NCI-H2196 (cell line): ENCODE results near the gene TMEM158.

Experiments used
- DNase-seq: peaks from one replicate; lab custom pipeline; 2025; ENCODE audit not compliant: unreplicated experiment; lab: John Stamatoyannopoulos, UW

Gene TMEM158

DNA sequence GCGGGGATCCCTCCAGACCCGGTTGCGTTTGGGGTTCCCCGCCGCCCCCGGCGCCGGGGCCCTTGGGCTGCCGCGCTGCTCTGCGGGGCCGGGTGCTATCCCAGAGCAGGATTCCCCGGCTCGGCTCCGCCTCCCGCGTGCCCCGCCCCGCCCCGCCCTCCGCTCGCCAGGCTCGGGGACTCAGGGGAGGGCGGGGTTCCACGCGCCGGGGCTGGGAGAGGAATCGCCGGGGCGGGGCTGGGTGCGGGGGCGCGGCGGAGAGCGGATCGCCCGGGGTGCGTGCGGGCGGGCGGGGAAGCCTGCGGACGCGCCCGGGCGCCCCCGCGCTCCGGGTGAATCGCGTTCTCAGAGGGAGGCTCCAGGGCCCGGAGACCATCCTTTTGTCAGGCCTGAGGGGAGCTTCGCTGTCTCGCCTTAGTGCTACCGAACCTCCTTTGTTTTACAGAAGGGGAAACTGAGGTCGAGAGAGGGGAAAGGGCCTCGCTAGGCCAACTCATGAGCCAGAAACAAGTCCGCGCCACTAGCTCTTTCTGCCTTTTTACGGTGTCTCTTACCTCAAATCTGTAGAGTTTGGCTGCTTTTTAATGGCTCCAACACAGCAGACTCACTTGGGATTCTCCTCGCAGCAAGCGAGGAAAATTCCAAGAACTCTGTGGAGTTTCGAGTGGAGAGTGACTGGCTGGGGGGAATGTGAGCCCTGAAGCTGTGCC is at the start of gene TMEM158:
Gene TMEM158, minus strand, starts transcription at position 82 of the 710 bp plus-strand sequence. CDS start 260 bp downstream, outside the sequence.
- peak; percentile 45 for DNase-seq

DNA sequence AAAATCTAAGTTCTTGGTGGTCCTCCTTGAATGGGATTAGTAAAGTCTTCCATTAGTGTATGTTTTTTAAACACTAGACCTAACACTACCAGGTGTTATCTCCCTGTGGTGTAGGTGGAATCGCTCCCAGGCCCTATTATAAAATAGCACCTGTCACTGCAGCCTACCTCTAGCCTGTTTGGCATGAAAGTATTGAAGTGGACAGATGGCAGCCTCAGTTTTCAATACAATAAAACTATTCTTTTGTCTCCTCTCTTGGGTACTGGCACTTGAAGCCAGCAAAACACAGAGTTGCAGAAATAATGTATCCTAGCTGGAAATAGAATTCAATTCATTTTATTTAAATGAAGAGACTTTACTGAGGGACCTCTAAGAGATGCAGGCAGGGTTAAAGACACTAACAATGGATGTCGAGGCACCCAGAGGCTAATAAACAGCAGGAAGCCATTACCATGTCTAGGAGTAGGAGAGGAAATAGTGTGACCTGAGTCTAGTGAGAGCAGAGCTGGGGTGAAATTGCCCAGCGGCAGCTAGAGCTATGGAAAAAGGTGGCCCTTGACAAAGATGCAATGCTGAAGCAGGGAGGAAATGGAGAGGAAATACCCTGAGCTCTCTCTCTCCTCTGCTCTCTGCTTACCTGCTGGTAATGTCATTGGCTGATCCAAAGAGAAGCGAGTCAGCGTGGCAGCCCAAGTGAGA is 49.1 kb upstream of the TMEM158 start:
- DNase-seq: no peak

DNA sequence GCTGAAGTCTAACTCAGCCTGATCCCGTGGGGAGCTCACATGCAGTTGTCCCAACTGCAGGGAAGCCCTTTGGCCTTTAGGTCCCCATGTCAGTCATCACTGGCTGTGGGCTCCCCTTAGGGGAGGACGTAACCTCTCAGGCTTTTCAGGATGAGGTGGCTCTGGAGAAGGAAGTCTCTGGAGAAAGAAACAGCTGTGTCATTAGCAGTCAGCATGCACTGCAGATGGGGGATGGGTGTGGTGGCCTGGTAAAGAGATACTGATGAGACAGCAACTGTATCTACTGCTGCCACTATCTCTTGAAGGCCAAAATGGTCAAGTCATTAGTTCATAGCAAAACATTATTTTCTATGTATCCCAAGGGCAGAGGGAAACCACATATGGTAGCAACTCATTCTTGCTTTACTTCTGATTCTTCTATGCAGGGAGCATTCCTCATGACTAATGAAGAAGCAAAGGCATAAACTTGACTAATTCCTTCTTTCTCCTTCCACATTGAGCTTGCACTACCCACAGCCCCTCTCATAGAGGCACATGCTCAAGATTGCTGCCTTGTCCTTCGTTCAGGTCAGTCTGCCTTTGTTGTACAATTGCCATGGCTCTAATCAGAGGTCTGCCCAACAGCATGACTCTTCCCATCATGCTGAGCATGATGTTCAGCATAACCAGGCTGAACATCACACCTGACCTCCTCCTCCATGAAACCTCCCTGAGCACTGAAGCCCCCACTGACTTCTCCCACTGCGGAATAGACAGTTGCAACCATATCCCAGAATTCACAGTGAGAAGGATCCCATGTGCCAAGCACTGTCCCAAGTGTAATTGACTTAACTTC is 47.8 kb upstream of the TMEM158 start:
- DNase-seq: no peak

DNA sequence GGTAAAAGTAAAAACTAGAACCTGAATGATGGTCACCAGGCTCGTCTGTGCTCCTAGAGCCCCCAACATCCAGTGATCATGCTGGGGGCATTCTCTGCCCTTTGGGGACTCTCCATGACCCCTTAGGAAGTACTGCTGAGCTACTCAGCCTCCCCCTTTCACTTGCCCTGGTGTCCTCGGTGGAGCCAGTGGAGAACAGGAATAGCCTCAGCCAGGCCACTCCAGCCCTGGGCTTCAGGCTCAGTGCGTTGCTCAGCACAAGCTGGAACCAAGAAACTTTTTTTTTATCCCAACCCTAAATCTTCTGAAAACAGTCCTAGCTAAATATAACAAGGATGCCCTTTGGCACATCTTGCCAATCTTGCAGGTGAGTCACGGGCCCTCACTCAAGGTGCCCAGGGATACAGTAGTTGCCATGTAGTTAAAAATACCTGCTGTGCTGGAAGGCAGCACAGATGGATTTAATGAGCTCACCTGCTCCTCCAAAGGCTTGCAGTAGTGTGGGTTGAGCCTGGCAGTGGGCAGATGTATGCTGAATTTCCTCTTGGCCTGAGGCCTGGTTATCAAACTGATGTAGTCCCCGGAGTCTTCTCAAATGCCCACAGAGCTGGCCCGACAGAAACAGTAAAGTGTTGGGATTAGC is 46.9 kb upstream of the TMEM158 start:
- DNase-seq: peak; percentile 2

DNA sequence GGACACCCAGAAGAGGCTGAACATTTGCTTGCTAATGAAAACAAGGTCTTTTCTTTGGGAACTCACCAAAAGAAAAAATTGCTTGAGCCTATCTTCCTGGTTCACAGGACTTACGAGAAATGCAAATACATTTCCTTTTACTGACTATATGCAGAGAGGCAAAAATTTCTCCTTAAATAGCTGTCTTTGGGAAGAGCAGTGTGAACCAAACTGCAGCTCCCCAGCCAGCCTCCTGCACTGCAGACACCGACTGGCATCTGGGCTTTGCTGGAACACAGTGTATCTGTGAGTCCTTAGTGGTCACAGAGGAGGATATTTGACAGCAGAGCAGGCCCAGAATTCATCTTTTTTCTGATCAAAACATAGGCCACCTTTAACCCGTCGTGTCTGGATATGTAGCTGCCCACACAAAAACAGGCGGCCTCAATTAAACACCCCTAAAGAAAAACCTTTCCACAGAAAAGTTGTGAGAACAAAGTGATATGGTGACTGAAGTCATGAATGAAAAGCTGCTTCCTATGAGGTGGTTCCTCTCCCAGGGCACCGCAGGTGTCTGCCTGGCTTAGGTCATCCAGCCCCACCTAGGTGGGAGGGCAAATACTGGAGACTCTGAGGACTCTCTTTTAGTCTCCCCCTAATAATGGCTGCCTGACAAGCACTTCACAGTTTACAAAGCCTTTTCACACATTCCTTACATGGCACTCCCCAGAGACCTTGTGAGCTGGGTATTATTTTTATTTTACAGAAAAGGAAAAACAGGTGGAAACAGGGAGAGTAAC is 46.1 kb upstream of the TMEM158 start:
- no peak for DNase-seq

DNA sequence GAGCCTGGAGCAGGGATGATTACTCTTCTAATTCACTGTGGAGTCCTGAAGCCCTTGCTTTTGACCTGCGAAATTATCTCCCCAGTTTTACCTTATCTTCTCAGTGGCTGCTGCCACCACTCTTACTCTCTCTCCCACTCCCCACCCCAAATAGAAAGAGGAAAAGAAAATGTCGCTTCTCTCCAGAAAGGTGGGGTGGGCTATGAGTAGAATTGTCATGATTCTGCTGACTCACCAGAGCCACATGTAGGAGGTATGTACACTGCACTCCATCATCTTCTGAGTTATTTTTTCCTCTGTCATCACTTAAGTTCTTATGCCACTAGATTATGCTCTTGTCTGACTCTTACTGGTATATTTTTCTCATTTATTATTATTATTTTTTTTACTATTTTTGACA is 43.9 kb upstream of the TMEM158 start:
- DNase-seq: no peak

DNA sequence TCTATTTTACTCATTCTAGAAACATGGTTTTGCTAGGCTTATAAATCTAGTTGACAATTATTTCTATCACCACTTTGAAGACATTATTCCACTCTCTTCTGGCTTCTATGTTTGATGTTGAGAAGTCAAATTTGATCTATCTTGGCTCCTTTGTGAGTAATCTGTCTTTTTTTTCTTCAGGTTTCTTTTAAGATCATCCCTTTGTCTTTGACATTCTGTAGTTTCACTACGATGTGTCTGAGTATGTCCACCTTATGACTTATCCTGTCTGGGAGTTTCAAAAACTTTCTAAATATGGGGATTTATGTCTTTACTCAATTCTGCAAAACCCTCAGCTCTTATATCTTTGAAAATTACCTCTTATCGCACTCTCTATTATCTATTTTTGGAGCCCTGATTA is 41.0 kb upstream of the TMEM158 start:
- DNase-seq: no peak

DNA sequence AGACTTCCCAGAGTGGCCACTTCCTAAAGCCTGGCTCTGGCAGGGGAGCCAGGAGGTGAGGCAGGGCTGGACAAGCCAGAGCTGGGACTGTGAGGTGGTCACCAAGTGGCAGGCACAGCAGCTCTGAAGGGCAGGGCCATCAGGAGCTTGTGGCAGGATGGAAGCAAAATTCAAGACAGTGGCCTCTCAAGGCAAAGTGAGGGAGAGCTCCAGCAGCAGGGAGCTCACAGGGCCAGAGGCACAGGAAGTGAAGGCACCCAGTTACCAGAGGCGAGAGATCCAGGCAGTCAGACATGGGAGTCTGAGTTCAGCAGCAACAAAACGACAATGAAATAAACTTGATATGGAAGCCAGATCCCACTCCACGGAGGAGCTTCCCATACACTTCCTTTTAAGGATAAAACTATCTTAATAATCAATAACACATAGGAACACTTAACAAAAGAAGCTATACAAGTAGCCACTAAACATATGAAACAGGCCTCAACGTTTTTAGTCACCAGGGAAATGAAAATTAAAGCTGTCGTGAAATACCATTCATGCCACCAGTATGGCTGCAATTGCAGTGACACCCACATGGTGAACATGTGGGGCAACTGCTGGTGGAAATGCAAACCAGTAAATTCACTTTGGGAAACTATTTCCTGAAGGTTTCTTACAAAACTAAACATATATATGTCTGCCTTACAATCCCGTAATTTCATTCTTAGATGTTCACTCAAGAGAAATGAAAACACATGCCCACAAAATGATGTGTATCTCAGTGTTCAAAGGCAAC is 35.4 kb upstream of the TMEM158 start:
- no peak for DNase-seq

DNA sequence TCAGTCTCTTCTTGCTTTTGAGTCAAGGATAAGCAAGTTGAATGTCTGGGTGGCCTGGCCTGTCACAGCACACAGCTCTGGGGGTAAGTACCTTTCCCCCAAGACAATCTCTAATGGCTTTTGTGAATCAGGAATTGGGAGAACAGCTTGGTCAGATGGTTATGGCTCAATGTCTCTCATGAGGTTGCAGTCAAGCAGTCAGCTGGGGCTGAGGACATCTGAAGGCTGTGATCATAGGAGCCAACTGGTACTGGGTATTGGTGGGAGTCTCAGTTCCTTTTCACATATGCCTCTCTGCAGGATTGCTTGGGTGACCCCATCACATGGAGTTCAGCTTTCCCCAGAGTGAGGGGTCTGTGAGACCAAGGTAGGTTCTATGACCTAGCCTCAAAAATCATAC is 33.0 kb upstream of the TMEM158 start:
- DNase-seq: no peak

DNA sequence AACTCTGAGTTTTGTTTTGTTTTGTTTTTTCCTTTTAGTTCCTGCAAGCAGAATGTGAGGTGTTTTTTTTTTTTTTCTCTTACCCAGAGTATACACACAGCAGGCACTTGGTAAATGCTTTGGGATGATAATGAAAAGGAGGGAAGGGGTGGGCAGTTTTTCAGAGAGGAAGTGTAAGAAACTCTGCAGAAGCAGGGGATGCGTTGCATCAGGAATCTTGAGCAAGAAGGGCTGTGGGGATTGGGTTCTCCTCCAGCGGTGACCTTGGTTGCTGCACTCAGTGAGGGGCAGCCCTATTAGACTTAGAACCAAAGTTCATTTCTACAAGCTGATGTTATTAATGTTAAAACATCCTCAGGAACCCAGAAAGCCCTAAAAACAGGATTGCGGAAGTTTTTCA is 32.2 kb upstream of the TMEM158 start:
- no peak for DNase-seq

DNA sequence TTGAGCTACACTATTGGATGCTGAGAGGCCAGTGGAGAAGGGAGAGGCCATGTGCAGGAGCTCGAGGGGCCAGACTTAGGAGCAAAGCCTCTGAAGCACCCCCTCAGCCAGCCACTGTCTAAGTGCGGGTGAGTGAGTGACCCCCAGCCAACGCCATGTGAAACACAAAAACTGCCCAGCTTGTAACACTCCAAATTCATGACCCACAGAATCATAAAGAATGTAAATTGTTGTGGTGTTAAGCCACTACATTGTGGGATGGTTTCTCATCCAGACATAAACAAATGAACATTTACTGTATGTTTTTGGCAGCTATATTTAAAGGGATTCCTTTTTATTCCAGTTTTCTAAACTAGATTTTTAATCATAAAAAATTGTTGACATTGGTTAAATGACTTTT is 27.2 kb upstream of the TMEM158 start:
- no peak for DNase-seq

DNA sequence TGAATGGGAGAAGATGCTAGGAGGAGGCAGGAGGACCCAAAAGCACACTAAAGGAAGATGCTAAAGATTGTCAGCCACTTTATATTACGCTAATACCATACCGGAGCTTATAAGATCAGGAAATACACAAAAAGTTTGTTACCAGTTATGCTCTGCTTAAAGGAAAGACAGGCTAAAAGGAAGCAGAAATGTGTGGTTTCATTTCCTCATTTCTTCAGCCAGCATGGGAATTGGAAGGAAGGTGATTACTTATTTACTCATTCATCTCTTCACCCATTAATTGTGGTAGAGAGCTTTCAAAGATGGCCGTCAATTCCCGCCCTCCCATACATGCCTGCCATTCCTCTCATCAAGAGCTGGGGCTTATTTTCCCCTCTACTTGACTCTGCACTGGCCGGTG is 26.7 kb upstream of the TMEM158 start:
- no peak for DNase-seq

DNA sequence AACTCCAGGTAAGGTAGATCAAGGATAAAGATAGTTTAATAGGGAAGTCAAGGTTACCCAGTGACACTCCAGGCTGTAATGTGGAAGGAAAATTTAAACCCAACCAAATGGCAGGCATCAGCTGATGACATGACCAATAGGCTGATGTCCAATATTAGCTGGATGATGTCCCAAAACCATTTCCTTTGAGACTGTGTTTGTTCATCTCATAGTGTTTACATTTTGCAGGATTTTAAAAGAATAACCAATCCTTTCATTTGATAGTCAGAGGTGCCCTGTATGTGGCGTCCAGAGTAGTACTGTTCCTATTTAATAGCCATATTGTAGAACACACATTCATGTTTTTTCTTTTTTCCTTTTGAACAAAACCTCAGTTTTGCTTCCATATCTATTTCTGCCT is 23.3 kb upstream of the TMEM158 start:
- peak; percentile 36 for DNase-seq

DNA sequence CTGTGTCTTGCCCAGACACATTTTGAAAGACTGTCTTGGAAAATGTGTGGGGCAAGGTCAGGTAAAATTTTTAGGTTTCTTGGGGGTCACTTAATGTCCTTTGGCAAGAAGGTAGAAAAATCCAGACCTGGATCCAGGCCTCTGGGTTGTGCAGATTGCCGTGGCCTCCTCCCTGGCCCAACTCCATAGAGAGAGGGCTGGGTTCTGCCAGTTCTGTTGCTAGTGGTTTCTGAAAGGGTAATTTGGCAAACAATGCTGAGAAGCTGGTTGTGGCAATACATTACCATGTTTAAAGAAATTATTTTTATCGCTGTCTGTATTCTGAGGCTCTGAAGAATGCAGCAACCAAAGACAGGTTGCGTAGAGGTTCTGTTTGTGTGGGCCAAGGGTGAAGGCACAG is 20.2 kb upstream of the TMEM158 start:
- no peak for DNase-seq

DNA sequence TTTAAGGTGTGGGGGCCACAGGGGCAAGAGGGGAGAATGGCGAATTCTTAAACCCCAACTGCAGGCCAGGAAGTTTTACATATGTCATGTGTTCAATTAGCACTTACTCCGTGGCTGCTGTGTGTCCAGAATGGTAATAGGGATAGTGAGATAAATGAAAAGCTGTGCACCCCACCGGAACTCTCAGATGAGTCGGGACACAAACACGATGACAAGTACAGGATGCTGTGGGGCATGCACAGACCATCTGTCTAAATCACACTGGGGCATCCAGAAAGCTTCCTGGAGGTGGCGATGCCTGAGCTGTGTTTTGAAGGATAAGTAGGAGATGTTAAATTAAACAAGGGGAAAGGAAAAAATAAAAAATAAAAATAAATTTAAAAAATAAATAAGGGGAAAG is 18.3 kb upstream of the TMEM158 start:
- DNase-seq: no peak

DNA sequence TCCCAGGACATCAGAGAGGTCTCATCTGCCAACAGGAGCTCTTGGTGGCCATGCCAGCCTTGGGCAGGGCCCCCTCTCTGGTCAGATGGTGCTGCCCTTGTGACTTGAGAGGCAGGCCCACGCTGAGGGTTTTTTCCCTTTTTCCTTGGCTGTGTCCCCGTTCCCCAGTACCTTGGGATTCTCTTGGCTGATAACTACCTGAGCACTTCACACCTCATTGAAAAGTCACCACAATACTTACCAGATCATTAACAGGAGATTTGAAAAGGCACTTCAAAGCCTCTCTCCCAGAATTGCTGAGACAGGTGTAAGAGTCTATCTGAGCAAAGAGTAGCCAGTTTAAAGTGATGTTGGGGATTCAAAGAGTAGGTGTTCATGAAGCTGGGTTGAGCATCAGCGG is 15.1 kb upstream of the TMEM158 start:
- DNase-seq: no peak

DNA sequence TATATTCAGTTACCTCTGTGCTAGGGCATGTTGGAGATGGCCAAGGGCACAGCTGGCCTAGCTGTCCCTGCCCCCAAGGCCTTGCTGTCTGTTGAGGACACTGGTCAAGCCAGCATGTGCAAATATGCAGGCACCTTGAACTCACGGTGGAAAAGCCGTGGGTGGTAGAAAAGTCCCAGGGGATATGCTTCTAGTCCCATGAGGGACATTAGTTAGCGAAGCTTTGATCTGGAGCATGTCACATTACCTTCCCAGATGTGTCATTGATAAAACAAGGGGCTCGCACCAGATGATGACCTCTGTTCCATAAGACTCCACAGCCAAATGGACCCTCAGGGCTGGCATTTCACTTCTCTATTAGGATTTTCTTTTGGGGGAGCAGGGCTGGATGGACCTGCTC is 14.2 kb upstream of the TMEM158 start:
- no peak for DNase-seq

DNA sequence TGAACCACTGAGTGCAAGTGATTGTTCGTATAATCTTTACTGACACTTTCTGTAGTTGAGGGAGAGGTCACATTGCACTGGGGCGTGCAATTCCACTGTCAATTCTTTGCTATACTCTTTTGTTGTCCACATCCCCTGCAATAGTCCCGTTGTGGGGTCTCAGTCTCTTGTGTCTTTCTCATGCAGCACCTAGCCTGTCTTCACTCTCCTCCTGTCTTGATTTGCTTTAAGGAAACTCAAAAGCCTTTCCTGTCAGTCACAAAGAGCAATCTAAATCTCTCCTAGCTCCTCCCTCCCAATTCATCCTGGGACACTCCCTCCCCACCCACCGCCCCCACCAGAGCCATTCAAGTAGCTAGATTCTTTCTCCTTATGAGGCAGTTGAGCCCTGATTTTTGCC is 13.2 kb upstream of the TMEM158 start:
- DNase-seq: no peak

DNA sequence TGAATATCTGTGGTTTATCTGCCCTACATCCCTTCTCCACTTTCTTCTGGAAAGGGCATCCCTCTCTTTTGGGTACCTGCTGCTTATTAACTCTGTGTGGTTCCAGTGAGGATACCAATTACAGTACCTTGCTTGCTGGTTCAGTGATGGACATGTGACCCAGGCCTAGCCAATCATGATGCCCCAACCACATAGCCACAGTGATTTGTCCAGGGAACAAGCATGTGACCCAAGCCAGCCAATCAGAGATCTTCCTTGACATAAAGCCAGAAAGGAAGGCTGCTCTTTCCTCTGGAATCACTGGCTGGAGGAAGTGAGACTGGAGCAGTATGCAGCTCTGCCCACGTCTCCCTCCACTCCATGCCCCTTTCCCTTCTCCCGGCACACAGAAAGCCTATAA is 10.9 kb upstream of the TMEM158 start:
- DNase-seq: no peak

DNA sequence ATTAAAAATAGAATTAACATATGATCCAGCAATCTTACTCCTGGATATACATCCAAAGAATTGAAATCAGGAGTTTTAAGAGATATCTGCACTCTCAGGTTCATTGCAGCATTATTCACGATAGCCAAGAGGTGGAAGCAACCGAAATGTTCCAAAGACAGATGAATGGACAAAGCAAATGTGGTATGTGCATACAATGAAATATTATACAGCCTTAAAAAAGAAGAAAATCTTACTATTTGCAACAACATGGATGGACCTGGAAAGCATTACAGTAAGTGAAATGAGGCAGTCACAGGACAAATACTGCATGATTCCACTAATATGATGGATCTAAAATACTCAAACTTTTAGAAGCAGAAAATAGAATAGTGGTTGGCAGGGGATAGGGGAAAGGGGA is 9.3 kb upstream of the TMEM158 start:
- DNase-seq: no peak
